AG04449 (cell line): Measurements from ENCODE around the gene CRIP1.

Experiments
- CTCF ChIA-PET: fragments of 350-600 bp; formaldehyde crosslinking; extraction: SDS; loops from one replicate; lab custom pipeline; 2021; ENCODE audit warnings: antibody characterized with exemption; lab: Yijun Ruan, JAX
- POLR2A ChIA-PET: fragments of 400-600, 350-600 bp; formaldehyde crosslinking; extraction: SDS; loops from one replicate; lab custom pipeline; 2020; ENCODE audit warnings: antibody characterized with exemption, inconsistent platforms; lab: Yijun Ruan, JAX
- DNase-seq: peaks from one replicate; pipeline ENCODE4 v3.0.0-alpha.2; 2010; ENCODE audit warnings: low read depth, low spot score
- H3K4me3 ChIP-seq: 2 replicates; pipeline ENCODE4 v1.5.1; 2011; ENCODE audit warnings: low read depth, mild to moderate bottlenecking, control low read depth, low read length
- TF ChIP-seq, protein P1 (sequence below): IDR thresholded peaks from one replicate; pipeline ENCODE4 v1.5.1; 2011; ENCODE audit warnings: mild to moderate bottlenecking, moderate library complexity, low read length, control low read depth, inconsistent platforms; ENCODE audit not compliant: insufficient read depth; ENCODE audit errors: missing control alignments

The CRIP1 gene

DNA sequence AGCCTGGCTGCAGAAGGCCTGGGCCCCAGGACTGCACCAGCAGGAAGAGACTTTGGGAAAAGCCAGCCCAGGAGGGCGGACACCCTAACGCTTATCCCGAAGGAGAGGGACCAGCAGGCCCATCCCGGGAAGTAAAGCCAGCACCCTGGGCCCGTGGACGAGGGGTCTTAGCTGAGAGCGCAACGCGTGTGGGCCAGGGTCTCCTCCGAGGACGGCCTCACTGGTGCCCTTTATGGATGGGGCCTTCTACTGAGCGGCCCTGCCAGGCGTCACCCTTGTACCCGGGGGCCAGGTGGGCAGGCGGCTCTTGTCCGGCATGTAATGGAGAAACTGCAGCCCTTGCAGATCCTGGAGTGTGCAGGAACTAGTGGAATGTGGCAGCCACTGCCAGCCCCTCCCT, 18.4 kb downstream of the CRIP1 start:
- ChIA-PET CTCF (no interaction called here), POLR2A (no interaction called here)
- no peak overlapping the region for H3K4me3 ChIP-seq
- TF ChIP-seq, protein P1, sequence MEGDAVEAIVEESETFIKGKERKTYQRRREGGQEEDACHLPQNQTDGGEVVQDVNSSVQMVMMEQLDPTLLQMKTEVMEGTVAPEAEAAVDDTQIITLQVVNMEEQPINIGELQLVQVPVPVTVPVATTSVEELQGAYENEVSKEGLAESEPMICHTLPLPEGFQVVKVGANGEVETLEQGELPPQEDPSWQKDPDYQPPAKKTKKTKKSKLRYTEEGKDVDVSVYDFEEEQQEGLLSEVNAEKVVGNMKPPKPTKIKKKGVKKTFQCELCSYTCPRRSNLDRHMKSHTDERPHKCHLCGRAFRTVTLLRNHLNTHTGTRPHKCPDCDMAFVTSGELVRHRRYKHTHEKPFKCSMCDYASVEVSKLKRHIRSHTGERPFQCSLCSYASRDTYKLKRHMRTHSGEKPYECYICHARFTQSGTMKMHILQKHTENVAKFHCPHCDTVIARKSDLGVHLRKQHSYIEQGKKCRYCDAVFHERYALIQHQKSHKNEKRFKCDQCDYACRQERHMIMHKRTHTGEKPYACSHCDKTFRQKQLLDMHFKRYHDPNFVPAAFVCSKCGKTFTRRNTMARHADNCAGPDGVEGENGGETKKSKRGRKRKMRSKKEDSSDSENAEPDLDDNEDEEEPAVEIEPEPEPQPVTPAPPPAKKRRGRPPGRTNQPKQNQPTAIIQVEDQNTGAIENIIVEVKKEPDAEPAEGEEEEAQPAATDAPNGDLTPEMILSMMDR, result no peak
- DNase-seq, result no peak

DNA sequence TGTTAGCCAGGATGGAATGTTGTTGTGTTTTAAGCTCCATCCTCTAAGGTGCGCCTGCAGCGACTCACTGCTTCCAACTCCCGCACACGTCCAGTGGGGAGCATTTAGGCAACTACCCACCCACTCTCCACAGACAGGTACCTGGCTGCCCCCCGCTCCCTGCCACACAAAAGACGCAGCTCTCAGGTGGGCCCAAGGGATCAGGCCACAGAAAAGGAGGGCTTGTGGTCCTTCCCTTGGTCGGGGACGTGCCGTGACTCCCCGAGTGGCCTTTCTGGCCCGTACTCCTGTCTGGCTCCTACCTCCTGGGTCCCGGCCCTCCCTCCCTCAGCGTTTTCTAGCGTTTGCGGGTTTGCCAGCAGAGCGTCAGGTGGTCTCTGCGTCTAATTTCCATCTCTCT, 20.6 kb downstream of the CRIP1 start:
- DNase-seq, result no peak
- CTCF ChIA-PET, result interaction anchor here (1.2 kb wide), 1 partner anchor 21 kb away, joined by 3 read pairs; no protein-coding TSS in a partner anchor
- no peak overlapping the region for H3K4me3 ChIP-seq
- TF ChIP-seq, protein P1, result no peak
- POLR2A ChIA-PET, result no interaction called here

DNA sequence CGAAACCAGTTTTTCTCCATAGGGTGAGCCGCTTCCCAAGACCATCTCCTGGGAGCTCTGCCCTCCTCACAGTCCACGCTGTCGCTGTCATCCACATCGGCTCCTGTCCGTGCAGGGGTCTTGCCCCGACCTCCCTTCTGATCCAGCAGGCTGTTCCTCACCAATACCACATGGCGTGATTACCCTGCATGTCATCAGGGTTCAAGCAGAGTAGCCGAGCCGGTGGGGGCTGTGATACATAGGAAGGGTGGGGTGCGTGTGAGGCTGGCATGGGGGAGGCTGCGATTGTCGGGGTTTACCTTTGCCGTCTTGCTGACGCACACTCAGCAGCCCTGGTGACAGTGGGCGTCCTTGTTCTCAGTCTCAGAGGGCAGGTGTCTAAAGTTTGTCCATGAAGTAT, 21.4 kb downstream of the CRIP1 start:
- TF ChIP-seq, protein P1, result no peak
- ChIA-PET CTCF (interaction anchor here (1.2 kb wide), 1 partner anchor 20 kb away, joined by 3 read pairs; no protein-coding TSS in a partner anchor), POLR2A (no interaction called here)
- DNase-seq, result no peak
- no peak overlapping the region for H3K4me3 ChIP-seq

DNA sequence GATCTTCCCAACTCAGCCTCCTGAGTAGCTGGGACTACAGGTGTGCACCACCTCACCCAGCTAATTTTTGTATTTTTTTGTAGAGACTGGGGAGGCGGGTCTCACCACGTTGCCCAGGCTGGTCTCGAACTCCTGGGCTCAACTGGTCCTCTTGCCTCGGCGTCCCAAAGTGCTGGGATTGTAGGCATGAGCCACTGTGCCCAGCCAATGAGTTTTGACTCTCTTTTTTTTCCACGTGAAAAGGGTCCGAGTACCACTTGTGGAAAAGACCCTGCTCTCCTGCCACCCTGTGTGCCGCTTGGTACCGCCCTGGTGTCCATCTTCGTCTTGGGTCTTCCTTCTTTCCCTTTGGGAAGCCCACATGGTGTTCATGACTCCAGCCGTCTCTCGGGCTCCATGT, 21.9 kb downstream of the CRIP1 start:
- ChIA-PET CTCF (interaction anchor here (1.2 kb wide), 1 partner anchor 20 kb away, joined by 3 read pairs; no protein-coding TSS in a partner anchor), POLR2A (no interaction called here)
- H3K4me3 ChIP-seq, result no peak overlapping the region
- TF ChIP-seq, protein P1, result no peak
- DNase-seq, result no peak

DNA sequence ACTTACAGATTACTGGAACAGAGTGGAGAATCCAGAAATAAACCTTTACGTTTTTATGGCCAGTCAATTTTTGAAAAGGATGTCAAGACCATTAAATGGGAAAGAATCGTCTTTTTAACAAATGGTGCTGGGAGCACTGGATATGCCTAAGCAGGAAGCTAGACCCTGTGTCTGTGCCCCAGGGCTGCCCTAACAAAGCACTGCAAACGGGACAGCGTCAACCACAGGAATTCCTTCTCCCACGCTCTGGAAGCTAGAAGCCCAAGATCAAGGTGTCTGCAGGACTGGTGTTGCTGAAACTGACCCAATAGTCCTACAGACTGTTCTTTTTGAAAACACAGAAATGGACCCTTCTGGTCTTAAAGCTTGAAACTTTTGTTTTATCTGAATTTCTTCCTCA, 30.4 kb downstream of the CRIP1 start:
- POLR2A ChIA-PET, result no interaction called here
- DNase-seq, result no peak
- TF ChIP-seq, protein P1, result no peak
- H3K4me3 ChIP-seq, result no peak overlapping the region
- CTCF ChIA-PET, result interaction anchor here (1.5 to 2.6 kb wide), 2 partner anchors 11 to 69 kb away, joined by 3 to 14 read pairs; no protein-coding TSS in a partner anchor

DNA sequence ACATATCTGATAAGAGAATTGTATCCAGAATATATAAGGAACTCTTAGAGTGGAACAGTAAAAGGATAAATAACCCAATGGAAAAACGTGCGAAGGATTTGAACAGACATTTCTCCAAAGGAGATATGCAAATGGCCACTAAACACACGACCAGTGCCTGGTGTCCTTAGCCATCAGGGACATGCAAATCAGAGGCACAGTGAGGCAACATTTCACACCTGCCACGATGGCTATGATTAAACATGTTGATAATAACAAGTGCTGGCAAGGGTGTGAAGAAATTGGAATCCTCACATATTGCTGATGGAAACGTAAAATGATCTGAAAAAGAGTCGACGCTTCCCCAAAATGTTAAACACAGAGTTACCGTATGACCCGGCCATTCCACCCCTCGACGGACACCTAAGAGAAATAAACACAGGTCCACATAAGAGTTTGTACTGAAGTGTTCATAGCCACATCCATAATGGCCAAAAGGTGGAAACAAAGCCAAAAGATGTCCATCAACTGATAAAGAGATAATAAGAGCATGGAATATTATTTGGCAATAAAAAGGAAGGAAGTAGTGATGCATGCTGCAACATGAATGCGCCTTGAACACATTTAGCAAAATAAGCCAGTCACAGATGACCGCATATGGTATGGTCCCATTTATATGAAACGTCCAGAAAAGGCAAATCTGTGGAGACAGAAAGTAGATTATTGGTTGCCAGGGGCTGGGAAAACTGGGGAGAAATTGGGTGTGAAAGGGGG, 33.4 kb downstream of the CRIP1 start:
- TF ChIP-seq, protein P1, result no peak
- H3K4me3 ChIP-seq, result no peak overlapping the region
- DNase-seq, result no peak
- POLR2A ChIA-PET, result no interaction called here
- CTCF ChIA-PET, result no interaction called here
